Skeletal muscle cell (primary cell): Measurements from ENCODE around the gene TBC1D28.
"Not testable (repeated sequence)": the region's sequence is repeated elsewhere in the genome, so short reads cannot be mapped to it uniquely, and the experiment has no call there.

Source experiments
- DNase-seq: peaks from one replicate; pipeline ENCODE4 v3.0.0-alpha.2; 2010; ENCODE audit warnings: low read depth
- H3K4me3 ChIP-seq: 2 replicates; pipeline ENCODE4 v1.5.1; 2011; ENCODE audit warnings: low read depth, mild to moderate bottlenecking, control low read depth, low read length, moderate library complexity

TBC1D28 gene

GRCh38 chr17:18644291-18644690, at the start of gene TBC1D28:
Gene TBC1D28, minus strand, starts transcription at chr17:18644391. Its CDS starts 3,039 bp downstream, at chr17:18641352.
- not testable (repeated sequence) for DNase-seq, H3K4me3 ChIP-seq

GRCh38 chr17:18682668-18683067, 38.5 kb upstream of the TBC1D28 start:
- DNase-seq, result not testable (repeated sequence)
- peak overlapping the region; percentile 51 for H3K4me3 ChIP-seq

GRCh38 chr17:18681767-18682571, 37.8 kb upstream of the TBC1D28 start, which contains the start of gene FOXO3B:
Gene FOXO3B, minus strand, starts transcription at chr17:18682314. Its CDS starts 663 bp downstream, at chr17:18681651.
- H3K4me3 ChIP-seq, result peak within 1 kb of the TSS; percentile 51
- peak; percentile 81 for DNase-seq

- DNase-seq, result not testable (repeated sequence)
Measured at GRCh38 chr17:18677381-18677780, 33.2 kb upstream of the TBC1D28 start.

GRCh38 chr17:18676928-18677327, 32.7 kb upstream of the TBC1D28 start:
- DNase-seq, result not testable (repeated sequence)

More at GRCh38 chr17:18677381-18677780, 33.2 kb upstream of the TBC1D28 start:
- H3K4me3 ChIP-seq, result not testable (repeated sequence)

GRCh38 chr17:18672395-18673227, 28.4 kb upstream of the TBC1D28 start:
- not testable (repeated sequence) for H3K4me3 ChIP-seq, DNase-seq

More at GRCh38 chr17:18676928-18677327, 32.7 kb upstream of the TBC1D28 start:
- H3K4me3 ChIP-seq, result not testable (repeated sequence)

- DNase-seq, H3K4me3 ChIP-seq: not testable (repeated sequence)
Measured at GRCh38 chr17:18668625-18669024, 24.4 kb upstream of the TBC1D28 start.

- DNase-seq, H3K4me3 ChIP-seq: not testable (repeated sequence)
Measured at GRCh38 chr17:18667535-18667934, 23.3 kb upstream of the TBC1D28 start.

- not testable (repeated sequence) for DNase-seq, H3K4me3 ChIP-seq
Measured at GRCh38 chr17:18666326-18666725, 22.1 kb upstream of the TBC1D28 start.

GRCh38 chr17:18661924-18662624, 17.9 kb upstream of the TBC1D28 start:
- not testable (repeated sequence) for DNase-seq, H3K4me3 ChIP-seq

- not testable (repeated sequence) for H3K4me3 ChIP-seq, DNase-seq
Measured at GRCh38 chr17:18650094-18650493, 5.9 kb upstream of the TBC1D28 start.

- H3K4me3 ChIP-seq, result not testable (repeated sequence)
Measured at GRCh38 chr17:18643124-18643523, 1.1 kb downstream of the TBC1D28 start.

GRCh38 chr17:18638357-18638756, 5.8 kb downstream of the TBC1D28 start:
- H3K4me3 ChIP-seq, DNase-seq: not testable (repeated sequence)

More at GRCh38 chr17:18643124-18643523, 1.1 kb downstream of the TBC1D28 start:
- DNase-seq, result not testable (repeated sequence)

- H3K4me3 ChIP-seq, DNase-seq: not testable (repeated sequence)
Measured at GRCh38 chr17:18636237-18636636, 8.0 kb downstream of the TBC1D28 start.

- DNase-seq, result not testable (repeated sequence)
Measured at GRCh38 chr17:18635773-18636172, 8.4 kb downstream of the TBC1D28 start.

GRCh38 chr17:18634550-18635263, 9.5 kb downstream of the TBC1D28 start:
- H3K4me3 ChIP-seq, result peak overlapping the region; percentile 34
- DNase-seq, result not testable (repeated sequence)

More at GRCh38 chr17:18635773-18636172, 8.4 kb downstream of the TBC1D28 start:
- H3K4me3 ChIP-seq, result not testable (repeated sequence)

GRCh38 chr17:18626152-18626870, 17.9 kb downstream of the TBC1D28 start:
- H3K4me3 ChIP-seq, result no peak overlapping the region
- no peak for DNase-seq

GRCh38 chr17:18625509-18626104, 18.6 kb downstream of the TBC1D28 start:
- H3K4me3 ChIP-seq, result peak overlapping the region; percentile 39
- DNase-seq, result peak; percentile 24
